ENCODE measurements around the gene ZFAND3.

ZFAND3 gene

DNA sequence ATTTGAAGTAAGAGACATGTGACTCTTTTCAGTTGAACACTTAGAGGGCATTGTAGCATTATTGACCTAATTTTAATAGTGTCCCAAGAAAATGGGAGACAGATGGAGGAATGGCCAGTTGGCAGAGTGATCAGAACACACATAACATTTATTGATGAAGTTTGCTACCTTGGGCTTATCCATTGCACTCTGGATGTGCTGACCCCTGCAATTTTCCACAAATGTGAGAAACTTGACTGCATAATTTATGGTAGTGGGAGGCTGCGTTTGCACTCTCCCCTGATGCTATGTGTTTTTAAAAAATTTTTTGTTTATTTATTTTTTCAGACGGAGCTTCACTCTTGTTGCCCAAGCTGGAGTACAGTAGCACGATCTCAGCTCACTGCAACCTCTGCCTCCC lies 95.9 kb downstream of the ZFAND3 start:
- no peak overlapping the region for H3K4me3 ChIP-seq (ENCODE audit: low read depth, low read length)
- no peak for DNase-seq (ENCODE audit: low read depth)
- TF ChIP-seq, protein P1, sequence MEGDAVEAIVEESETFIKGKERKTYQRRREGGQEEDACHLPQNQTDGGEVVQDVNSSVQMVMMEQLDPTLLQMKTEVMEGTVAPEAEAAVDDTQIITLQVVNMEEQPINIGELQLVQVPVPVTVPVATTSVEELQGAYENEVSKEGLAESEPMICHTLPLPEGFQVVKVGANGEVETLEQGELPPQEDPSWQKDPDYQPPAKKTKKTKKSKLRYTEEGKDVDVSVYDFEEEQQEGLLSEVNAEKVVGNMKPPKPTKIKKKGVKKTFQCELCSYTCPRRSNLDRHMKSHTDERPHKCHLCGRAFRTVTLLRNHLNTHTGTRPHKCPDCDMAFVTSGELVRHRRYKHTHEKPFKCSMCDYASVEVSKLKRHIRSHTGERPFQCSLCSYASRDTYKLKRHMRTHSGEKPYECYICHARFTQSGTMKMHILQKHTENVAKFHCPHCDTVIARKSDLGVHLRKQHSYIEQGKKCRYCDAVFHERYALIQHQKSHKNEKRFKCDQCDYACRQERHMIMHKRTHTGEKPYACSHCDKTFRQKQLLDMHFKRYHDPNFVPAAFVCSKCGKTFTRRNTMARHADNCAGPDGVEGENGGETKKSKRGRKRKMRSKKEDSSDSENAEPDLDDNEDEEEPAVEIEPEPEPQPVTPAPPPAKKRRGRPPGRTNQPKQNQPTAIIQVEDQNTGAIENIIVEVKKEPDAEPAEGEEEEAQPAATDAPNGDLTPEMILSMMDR (conservative IDR thresholded peaks at IDR 0.05; ENCODE audit: low read depth, low read length), result no peak

GRCh38 chr6:37916149-37916548 lies 96.6 kb downstream of the ZFAND3 start:
- TF ChIP-seq, protein P1 (conservative IDR thresholded peaks at IDR 0.05; ENCODE audit: low read depth, low read length), result no peak
- no peak for DNase-seq (ENCODE audit: low read depth)
- no peak overlapping the region for H3K4me3 ChIP-seq (ENCODE audit: low read depth, low read length)

DNA sequence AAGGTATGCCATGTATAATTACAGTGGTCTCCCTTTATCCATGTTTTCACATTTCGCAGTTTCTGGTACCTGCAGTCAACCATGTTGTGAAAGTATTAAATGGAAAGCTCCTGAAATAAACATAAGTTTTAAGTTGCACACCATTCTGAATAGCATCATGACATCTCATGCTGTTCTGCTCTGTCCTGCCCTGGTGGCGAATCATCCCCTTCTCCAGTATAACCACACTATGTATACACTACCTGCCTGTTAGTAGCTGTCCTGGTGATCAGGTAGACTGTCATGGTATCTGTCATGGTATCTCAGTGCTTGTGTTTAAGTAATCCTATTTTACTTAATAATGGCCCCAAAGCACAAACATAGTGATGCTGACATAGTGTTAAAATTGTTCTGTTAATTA lies 97.1 kb downstream of the ZFAND3 start:
- TF ChIP-seq, protein P1 (conservative IDR thresholded peaks at IDR 0.05; ENCODE audit: low read depth, low read length), result no peak
- no peak overlapping the region for H3K4me3 ChIP-seq (ENCODE audit: low read depth, low read length)
- no peak for DNase-seq (ENCODE audit: low read depth)

- no peak overlapping the region for H3K4me3 ChIP-seq (ENCODE audit: low read depth, low read length)
- DNase-seq (ENCODE audit: low read depth), result no peak
- TF ChIP-seq, protein P1 (conservative IDR thresholded peaks at IDR 0.05; ENCODE audit: low read depth, low read length), result no peak
These were observed 98.0 kb downstream of the ZFAND3 start for GRCh38 chr6:37917566-37917965.

- H3K4me3 ChIP-seq (ENCODE audit: low read depth, low read length), result no peak overlapping the region
- DNase-seq (ENCODE audit: low read depth), result peak; percentile 67
- TF ChIP-seq, protein P1 (conservative IDR thresholded peaks at IDR 0.05; ENCODE audit: low read depth, low read length), result no peak
These were observed 100.1 kb downstream of the ZFAND3 start for GRCh38 chr6:37919417-37920157.

- DNase-seq (ENCODE audit: low read depth), result no peak
- H3K4me3 ChIP-seq (ENCODE audit: low read depth, low read length), result no peak overlapping the region
- TF ChIP-seq, protein P1 (conservative IDR thresholded peaks at IDR 0.05; ENCODE audit: low read depth, low read length), result no peak
These were observed 101.1 kb downstream of the ZFAND3 start for GRCh38 chr6:37920667-37921066.

- no peak overlapping the region for H3K4me3 ChIP-seq (ENCODE audit: low read depth, low read length)
- TF ChIP-seq, protein P1 (conservative IDR thresholded peaks at IDR 0.05; ENCODE audit: low read depth, low read length), result no peak
These were observed 103.0 kb downstream of the ZFAND3 start for GRCh38 chr6:37922563-37922962.

More at GRCh38 chr6:37922563-37922962, 103.0 kb downstream of the ZFAND3 start:
- DNase-seq (ENCODE audit: low read depth), result no peak

All from choroid plexus epithelial cell (primary cell).